Measurements from ENCODE around the gene CD8A.
"Not testable (repeated sequence)": the region's sequence is repeated elsewhere in the genome, so short reads cannot be mapped to it uniquely, and the experiment has no call there.

The CD8A gene

GRCh38 chr2:86734896-86735295, 55.8 kb downstream of the CD8A start:
- DNase-seq (ENCODE audit: low read depth, low spot score), result not testable (repeated sequence)

Data from smooth muscle cell of the brain vasculature (primary cell).